GM19099 (cell line): ENCODE data around the gene CHST11.

Experiments
- POLR2A ChIP-seq: IDR thresholded peaks from 3 replicates; pipeline ENCODE4 v1.6.1; 2011; ENCODE audit warnings: low read depth; ENCODE audit not compliant: insufficient read length; ENCODE audit errors: extremely low read depth

CHST11 gene

DNA sequence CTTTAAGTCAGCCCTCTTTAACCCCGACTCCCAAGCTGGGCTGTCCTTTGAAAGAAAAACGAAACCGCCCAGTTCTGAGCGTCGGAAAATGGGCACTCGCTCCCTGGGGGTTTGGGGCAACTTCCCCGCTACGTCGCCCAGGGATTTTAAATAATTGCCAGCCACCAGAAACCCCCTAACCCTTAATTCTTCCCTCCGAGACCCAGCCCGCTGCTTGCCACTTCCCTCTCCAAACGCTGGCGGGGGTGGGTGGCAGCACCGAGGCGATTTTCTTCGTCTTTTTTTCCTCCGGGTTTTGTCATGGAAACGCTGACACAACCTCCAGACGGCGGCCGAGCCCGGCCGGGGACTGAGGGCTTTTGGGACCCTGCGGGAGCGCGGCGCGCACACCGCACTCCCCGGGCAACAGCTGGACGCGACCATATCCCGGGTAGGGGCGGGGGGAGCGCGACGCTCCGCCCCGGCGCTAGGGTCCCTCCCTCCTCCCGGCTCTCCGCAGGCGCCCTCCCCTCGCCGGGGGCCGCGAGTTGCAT, at the start of gene CHST11:
TSS of gene CHST11 (plus strand) at position 532 of the 533 bp plus-strand sequence.
- no peak for TF ChIP-seq POLR2A

DNA sequence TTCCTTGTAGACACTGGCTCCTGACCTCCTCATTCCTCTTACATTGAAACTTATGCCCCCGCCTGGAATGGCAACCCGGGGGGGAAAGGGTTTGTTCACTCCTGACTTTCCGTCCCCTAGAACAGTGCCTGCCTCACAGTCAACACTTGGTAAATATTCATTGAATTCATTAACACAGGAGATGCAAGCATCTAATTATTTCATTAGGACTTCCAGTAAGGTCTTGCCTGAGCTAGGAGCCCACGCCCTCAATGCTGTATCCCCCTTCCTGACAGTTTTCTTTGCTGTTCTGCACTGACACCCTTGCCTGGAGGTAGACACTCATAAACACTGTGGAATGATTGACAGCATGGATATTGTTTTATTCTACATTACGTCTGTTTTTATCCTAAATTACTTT, 49.3 kb upstream of the CHST11 start:
- no peak for TF ChIP-seq POLR2A

DNA sequence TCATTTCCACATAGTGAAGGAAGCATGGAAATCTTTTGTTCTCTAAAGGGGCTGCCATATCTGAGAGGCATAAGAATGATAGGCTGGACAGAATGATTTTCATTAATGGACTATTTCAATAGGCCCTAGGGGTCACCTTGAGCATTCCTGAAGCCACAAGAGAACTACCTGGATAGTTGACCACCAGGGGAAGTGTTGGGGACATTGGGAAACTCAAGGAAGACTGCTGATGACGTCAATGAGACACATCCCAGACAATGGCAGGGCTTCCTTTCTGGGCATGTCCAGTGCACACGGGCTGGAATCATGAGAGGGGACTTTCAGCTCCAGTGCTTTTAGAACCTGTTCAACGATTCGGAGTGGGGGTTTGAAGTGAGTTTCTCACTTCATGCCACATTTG, 48.8 kb upstream of the CHST11 start:
- no peak for TF ChIP-seq POLR2A

DNA sequence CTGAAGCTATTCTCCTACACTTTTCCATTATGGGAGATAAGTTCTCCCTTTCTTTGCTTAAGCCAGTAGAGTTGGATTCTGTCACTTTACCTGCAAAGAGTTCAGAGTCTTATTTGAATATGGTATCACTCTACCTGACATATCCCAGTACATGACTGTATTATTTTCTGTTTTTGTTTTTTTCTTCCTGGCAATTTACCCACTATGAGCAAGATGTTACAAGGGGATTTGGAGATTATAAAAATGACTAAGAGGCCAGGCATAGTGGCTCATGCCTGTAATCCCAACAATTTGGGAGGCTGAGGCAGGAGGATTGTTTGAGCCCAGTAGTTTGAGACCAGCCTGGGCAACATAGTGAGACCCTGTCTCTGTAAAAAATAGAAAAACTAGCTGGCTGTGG, 46.4 kb upstream of the CHST11 start:
- no peak for TF ChIP-seq POLR2A

DNA sequence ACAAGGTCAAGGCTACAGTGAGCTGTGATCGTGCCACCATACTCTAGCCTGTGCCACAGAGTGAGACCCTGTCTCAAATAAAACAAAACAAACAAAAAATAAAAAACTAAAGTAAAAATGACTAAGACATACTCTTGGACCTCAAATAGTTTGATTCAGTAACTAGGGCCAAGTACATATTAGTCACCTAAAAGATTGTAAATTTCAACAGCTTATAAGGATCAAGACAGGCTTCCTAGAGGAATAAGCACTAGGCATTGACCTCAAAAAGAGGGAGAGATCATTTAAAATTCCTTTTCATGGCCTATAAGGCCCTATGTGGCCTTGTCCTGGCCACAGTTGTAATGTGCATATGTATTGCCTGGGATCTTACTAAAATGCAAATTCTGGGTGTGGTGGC, 46.0 kb upstream of the CHST11 start:
- TF ChIP-seq POLR2A = no peak

DNA sequence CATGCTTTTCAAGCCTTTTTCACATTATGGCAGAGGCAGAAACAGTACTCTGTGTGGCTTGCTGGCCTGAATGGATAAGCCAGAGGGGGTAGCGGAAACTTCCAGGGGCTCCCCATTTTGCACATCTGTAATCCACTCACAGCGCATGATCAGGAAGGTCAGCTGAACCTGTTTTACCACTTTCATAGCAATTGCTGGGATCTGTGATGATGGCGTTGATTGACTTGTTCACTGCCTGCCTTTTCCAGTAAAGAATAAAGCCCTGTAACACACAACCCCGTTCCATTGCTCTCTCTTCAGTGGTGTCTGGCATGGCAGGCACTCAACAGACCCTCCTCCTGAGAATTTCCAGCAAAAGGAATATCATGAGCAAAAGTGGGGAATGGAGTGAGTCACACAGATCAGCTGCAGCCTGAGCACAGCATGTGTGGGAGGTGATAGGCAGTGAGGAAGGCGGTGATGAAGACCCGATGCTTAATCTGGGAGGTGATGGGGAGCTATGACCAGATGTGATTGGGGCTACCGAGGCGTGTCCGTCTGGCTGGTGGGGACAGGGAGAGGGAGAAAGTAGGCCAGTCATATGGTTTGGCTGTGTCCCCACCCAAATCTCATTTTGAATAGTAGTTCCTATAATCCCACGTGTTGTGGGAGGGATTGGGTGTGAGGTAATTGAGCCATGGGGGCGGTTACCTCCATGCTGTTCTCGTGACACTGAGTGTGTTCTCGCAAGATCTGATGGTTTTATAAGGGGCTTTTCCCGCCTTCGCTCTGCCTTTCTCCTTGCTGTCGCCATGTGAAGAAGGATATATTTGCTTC, 44.7 kb upstream of the CHST11 start:
- no peak for TF ChIP-seq POLR2A

DNA sequence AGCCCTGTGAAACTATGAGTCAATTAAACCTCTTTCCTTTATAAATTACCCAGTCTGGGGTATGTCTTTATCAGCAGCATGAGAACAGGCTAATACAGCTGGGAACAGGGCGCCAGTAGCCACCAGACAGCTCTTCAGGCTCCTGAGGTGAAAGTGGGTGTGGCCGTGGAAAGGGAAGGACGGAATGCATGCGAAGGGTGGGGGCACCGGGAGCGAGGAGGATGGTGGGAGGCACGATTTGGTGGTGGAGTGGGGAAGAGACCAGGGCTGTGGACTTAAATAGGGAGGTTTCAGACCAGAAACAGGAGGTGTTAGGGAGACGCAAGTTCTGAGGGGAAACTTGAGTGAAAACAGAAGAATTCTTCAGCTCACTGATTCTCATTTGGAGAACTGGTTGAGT, 44.1 kb upstream of the CHST11 start:
- TF ChIP-seq POLR2A = no peak

- no peak for TF ChIP-seq POLR2A
Observed at GRCh38 chr12:104413330-104413729, 43.4 kb upstream of the CHST11 start.

DNA sequence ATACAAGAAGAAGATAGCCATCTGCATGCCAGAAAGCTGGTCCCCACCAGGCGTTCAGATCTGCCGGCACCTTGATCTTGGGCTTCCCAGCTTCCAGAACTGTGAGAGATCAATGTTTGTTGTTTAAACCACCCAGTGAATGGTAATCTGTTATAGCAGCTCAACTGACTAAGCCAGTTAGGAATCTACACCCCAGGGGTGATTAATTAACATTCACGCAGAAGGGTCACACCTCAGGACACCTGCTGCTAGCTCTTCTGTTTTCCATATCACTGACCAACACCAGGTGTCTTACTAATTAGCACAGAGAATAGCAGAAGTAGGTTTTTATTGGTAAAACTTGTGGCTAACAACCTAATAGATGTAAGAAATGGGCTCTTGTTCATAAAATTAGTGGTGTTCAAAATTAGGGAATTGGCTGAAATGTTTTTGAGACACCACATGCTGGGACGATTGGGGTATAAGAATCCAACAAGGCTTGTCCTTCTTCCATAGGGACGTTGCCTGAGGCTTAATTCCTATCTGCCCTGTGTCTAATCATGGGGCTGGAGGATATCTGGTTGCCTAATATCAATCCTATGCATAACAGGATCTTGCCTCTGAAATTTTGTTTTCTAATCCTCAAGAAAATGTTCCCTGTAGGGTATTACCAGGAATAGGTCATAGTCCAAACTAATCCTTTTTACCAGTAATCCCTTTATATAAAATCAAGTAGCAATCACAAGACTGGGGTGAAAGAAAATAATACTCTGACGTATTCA, 42.0 kb upstream of the CHST11 start:
- no peak for TF ChIP-seq POLR2A

DNA sequence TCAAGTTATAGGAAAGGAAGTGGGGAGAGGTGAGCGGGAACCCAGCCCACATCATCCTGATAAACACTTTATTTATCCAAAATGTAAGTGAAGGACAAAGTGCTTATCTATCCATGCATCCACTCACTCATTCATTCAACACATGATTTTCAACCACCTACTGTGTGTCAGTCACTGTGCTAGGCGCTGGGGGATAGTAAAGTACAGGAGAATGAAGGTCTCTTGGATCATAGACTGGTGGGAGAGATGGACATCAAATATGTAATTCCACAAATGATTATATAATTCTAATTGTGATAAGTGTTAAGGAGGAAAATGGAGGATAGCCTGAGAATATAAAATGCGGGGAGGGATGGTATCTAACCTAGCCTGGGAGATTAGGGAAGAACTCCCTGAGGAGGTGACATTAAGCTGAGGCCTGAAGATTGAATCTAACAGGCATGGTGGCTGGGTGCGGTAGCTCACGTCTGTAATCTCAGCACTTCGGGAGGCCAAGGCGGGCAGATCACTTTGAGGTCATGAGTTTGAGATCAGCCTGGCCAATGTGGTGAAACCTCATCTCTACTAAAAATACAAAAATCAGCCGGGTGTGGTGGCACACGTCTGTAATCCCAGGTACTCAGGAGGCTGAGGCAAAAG, 41.3 kb upstream of the CHST11 start:
- no peak for TF ChIP-seq POLR2A

DNA sequence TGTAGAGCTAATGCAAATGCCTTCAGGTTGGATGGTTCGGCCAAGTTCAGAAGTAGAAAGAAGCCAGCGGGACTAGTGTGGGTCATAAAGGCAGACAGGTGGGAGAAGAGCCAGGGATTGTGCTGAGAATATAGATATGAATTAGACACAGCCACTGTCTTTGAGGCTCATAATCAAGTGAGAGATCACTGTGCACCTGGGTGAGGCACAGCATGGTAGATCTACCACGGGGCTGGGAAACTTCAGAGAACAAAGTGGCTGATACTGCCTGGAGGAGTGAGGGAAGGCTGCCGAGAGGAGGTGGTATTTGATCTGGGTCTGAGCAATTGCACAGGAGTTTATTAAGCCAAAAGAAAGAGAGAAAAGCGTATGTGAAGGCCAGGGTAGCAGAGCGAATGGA, 40.6 kb upstream of the CHST11 start:
- no peak for TF ChIP-seq POLR2A

DNA sequence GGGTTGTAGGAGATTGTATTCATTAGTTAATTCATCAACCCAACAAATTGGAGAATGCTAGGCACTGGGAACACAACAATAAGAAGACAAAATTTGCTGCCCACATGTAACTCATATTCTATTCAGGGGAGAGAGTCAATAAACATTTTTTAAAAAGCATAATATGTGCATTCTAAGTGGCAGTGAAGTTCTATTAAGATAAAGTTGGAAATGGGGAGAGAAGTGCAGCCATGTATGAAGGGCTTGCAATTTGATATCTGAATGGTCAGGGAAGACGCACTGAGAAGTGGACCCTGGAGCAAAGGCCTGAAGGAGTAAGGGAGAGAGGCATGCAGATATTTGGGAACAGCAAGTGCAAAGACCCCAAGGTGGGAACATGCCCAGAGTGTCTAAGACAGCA, 40.2 kb upstream of the CHST11 start:
- TF ChIP-seq POLR2A = no peak

- TF ChIP-seq POLR2A = no peak
Observed at GRCh38 chr12:104419717-104420116, 37.0 kb upstream of the CHST11 start.

DNA sequence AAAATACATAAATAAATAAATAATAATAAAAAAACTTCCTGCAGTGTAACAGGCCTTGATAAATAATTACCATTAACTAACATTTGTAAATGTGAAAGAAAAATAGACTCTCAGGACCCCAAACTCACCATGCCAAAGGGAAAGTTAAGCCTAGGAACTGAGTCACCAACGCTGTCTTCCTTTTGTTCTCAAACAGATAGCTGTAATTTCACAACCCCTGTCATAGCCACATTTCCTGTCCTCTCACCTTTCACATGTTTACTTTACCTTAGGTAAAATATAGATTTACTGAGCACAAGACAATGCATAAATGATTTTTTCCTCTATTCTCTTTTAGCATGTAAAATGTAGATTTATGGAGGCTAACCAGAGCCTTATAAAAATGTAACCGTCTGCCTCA, 35.9 kb upstream of the CHST11 start:
- TF ChIP-seq POLR2A = no peak

GRCh38 chr12:104421343-104421742, 35.4 kb upstream of the CHST11 start:
- no peak for TF ChIP-seq POLR2A

DNA sequence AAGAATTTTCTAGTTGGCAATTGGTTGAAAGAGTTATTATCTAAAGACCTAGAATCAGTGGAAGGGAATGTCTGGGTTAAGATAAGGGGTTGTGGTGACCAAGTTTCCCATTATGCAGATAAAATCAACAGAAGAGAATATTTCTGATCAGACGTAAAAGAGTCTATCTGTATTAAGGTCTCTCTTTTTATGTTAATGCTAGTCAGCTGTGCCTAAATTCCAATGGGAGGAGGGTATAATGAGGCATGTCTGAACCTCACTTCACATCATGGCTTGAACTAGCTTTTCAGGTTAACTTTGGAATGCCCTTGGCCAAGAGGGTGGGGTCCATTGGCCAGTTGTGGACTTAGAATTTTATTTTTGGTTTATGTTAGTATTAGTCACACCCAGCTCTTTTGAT, 34.3 kb upstream of the CHST11 start:
- TF ChIP-seq POLR2A = no peak

DNA sequence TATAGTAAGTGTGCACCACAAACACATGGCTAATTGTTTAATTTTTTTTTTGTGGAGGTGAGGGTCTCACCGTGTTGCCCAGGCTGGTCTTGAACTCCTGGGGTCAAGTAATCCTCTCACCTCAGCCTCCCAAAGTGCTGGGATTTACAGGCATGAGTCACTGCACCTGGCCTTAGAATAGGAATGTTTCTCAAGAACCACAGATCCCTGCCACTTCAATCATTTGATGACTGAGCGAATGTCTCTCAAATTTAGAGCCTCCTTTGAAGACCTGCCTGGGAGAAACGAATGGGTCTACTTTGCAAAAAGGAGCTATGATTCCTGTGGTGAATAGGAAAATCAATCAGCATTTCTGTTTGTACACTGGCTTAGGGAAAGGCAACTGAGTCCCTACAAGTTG, 33.5 kb upstream of the CHST11 start:
- no peak for TF ChIP-seq POLR2A
